VCaP (cell line): ENCODE data around the gene HDAC9.

ENCODE experiments used
- H3K27ac ChIP-seq: fragments of 450-650 bp; 2 replicates; pipeline ENCODE4 v1.5.1; 2017
- TF ChIP-seq, protein P1 (sequence below): fragments of 450-650 bp; conservative IDR thresholded peaks from 2 replicates; pipeline ENCODE4 v1.5.1; 2017; ENCODE audit warnings: mild to moderate bottlenecking, moderate library complexity

Gene HDAC9

GRCh38 chr7:18577096-18577771 lies 81.7 kb downstream of the HDAC9 start:
- TF ChIP-seq, protein P1, sequence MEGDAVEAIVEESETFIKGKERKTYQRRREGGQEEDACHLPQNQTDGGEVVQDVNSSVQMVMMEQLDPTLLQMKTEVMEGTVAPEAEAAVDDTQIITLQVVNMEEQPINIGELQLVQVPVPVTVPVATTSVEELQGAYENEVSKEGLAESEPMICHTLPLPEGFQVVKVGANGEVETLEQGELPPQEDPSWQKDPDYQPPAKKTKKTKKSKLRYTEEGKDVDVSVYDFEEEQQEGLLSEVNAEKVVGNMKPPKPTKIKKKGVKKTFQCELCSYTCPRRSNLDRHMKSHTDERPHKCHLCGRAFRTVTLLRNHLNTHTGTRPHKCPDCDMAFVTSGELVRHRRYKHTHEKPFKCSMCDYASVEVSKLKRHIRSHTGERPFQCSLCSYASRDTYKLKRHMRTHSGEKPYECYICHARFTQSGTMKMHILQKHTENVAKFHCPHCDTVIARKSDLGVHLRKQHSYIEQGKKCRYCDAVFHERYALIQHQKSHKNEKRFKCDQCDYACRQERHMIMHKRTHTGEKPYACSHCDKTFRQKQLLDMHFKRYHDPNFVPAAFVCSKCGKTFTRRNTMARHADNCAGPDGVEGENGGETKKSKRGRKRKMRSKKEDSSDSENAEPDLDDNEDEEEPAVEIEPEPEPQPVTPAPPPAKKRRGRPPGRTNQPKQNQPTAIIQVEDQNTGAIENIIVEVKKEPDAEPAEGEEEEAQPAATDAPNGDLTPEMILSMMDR, result no peak
- peak overlapping the region; percentile 84 for H3K27ac ChIP-seq

GRCh38 chr7:18579698-18580097 lies 84.1 kb downstream of the HDAC9 start:
- TF ChIP-seq, protein P1, result no peak

DNA sequence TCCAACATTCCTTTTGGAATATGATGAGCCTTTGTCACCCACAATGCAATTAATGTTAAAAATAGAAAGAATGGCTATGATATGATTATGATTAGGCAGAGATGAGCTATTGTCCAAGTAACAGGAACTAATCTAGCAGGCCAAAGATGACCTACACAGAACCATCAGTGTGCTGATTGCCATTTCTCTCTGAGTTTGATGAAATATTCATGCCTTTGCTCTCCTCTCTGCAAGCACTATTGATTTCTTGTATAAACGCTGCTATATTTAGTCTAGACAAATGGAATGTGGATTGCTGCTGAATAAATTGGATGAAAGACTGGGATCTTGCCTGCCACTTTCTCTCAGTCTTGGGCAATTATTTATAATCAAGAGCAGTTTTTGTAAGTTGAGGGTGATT lies 85.4 kb downstream of the HDAC9 start:
- TF ChIP-seq, protein P1, result no peak
- no peak overlapping the region for H3K27ac ChIP-seq

More at GRCh38 chr7:18579698-18580097, 84.1 kb downstream of the HDAC9 start:
- H3K27ac ChIP-seq, result no peak overlapping the region

DNA sequence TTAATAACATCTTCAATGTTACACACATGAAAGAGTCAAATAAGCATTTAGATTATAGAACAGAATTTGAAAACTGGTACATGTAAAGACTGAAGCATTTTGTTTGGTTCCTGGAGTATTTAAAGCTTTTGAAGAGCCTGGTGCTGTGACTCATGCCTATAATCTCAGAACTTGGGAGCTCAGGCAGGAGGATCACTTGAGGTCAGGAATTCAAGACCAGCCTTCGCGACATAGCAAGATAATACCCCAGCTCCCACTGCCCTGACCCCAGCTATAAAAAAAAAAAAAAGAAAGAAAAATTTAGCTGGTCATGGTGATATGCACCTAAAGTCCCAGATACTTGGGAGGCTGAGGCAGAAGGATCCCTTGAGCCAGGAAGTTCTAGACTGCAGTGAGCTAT lies 87.8 kb downstream of the HDAC9 start:
- H3K27ac ChIP-seq, result no peak overlapping the region
- TF ChIP-seq, protein P1, result no peak

GRCh38 chr7:18590241-18590640 lies 94.7 kb downstream of the HDAC9 start:
- no peak overlapping the region for H3K27ac ChIP-seq
- TF ChIP-seq, protein P1, result no peak

- TF ChIP-seq, protein P1, result peak; percentile 79
- H3K27ac ChIP-seq, result no peak overlapping the region
Observed at GRCh38 chr7:18590744-18591340, 95.3 kb downstream of the HDAC9 start.

- TF ChIP-seq, protein P1, result no peak
- H3K27ac ChIP-seq, result no peak overlapping the region
Observed at GRCh38 chr7:18593602-18594279, 98.2 kb downstream of the HDAC9 start.
